ENCODE measurements around the gene TSKU. TPM values are rescaled to one million over a fixed set of nuclear protein-coding genes. Genes with fewer than 3 reads are reported as not detected.

The TSKU gene
- total RNA-seq, 2 experiments from 2014 or later = 1.5 to 1.8 TPM

GRCh38 chr11:76797341-76798201 is 14.4 kb downstream of the TSKU start:
- no peaks in the 10 kb centered on the region for H3K9me3 ChIP-seq (ENCODE audit: low read length)
- ChIA-PET POLR2A (interaction anchor here (0.6 to 1.2 kb wide), 2 partner anchors 23 to 480 kb away, joined by 3 read pairs; no protein-coding TSS in a partner anchor), CTCF (ENCODE audit: unreplicated experiment) (no interaction called here)
- no peaks in the 10 kb centered on the region for H3K36me3 ChIP-seq (ENCODE audit: insufficient read depth, low read length)
- intact Hi-C loops (cut with micrococcal nuclease; ENCODE audit: unreplicated experiment) = no loop called here
- BruUV-seq (replicated peaks) = no TSS peak
- no peak overlapping the region for H3K4me3 ChIP-seq (ENCODE audit: low read depth, low read length, poor library complexity, severe bottlenecking)
- no peaks in the 10 kb centered on the region for H3K9me2 ChIP-seq (ENCODE audit: insufficient read depth, low read length)
- no peaks in the 10 kb centered on the region for H3K79me2 ChIP-seq (ENCODE audit: insufficient read depth, low read depth, low read length)
- H3K4me1 ChIP-seq (ENCODE audit: insufficient read depth, low read length, poor library complexity, severe bottlenecking) = no peaks in the 10 kb centered on the region
- H3K27ac ChIP-seq (ENCODE audit: low read depth, low read length, poor library complexity, severe bottlenecking) = no peak overlapping the region
- no peak overlapping the region for H3K4me2 ChIP-seq (ENCODE audit: low read length)
- no peak for TF ChIP-seq EZH2phosphoT487 (IDR thresholded peaks at IDR 0.05; ENCODE audit: borderline replicate concordance, low read depth, low read length)
- TF ChIP-seq, protein P1, sequence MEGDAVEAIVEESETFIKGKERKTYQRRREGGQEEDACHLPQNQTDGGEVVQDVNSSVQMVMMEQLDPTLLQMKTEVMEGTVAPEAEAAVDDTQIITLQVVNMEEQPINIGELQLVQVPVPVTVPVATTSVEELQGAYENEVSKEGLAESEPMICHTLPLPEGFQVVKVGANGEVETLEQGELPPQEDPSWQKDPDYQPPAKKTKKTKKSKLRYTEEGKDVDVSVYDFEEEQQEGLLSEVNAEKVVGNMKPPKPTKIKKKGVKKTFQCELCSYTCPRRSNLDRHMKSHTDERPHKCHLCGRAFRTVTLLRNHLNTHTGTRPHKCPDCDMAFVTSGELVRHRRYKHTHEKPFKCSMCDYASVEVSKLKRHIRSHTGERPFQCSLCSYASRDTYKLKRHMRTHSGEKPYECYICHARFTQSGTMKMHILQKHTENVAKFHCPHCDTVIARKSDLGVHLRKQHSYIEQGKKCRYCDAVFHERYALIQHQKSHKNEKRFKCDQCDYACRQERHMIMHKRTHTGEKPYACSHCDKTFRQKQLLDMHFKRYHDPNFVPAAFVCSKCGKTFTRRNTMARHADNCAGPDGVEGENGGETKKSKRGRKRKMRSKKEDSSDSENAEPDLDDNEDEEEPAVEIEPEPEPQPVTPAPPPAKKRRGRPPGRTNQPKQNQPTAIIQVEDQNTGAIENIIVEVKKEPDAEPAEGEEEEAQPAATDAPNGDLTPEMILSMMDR (conservative IDR thresholded peaks at IDR 0.05; ENCODE audit: low read length) = no peak
- DNase-seq (ENCODE audit: low spot score) = no peak
- H4K20me1 ChIP-seq (ENCODE audit: insufficient read depth, low read length) = no peaks in the 10 kb centered on the region
- H2AFZ ChIP-seq (ENCODE audit: low read length) = no peak overlapping the region

GRCh38 chr11:76798202-76798581 is 15.0 kb downstream of the TSKU start:
- no peaks in the 10 kb centered on the region for H3K36me3 ChIP-seq (ENCODE audit: insufficient read depth, low read length)
- ChIA-PET POLR2A (interaction anchor here (0.6 to 1.2 kb wide), 2 partner anchors 24 to 481 kb away, joined by 3 read pairs; no protein-coding TSS in a partner anchor), CTCF (ENCODE audit: unreplicated experiment) (no interaction called here)
- H3K4me3 ChIP-seq (ENCODE audit: low read depth, low read length, poor library complexity, severe bottlenecking) = no peak overlapping the region
- H3K79me2 ChIP-seq (ENCODE audit: insufficient read depth, low read depth, low read length) = no peaks in the 10 kb centered on the region
- BruUV-seq (replicated peaks) = no TSS peak
- no peak overlapping the region for H3K4me2 ChIP-seq (ENCODE audit: low read length)
- intact Hi-C loops (cut with micrococcal nuclease; ENCODE audit: unreplicated experiment) = no loop called here
- H3K9me2 ChIP-seq (ENCODE audit: insufficient read depth, low read length) = no peaks in the 10 kb centered on the region
- H3K9me3 ChIP-seq (ENCODE audit: low read length) = no peaks in the 10 kb centered on the region
- H3K4me1 ChIP-seq (ENCODE audit: insufficient read depth, low read length, poor library complexity, severe bottlenecking) = no peaks in the 10 kb centered on the region
- TF ChIP-seq, protein P1 (conservative IDR thresholded peaks at IDR 0.05; ENCODE audit: low read length) = no peak
- no peak for TF ChIP-seq EZH2phosphoT487 (IDR thresholded peaks at IDR 0.05; ENCODE audit: borderline replicate concordance, low read depth, low read length)
- no peaks in the 10 kb centered on the region for H4K20me1 ChIP-seq (ENCODE audit: insufficient read depth, low read length)
- no peak overlapping the region for H3K27ac ChIP-seq (ENCODE audit: low read depth, low read length, poor library complexity, severe bottlenecking)
- no peak for DNase-seq (ENCODE audit: low spot score)
- H2AFZ ChIP-seq (ENCODE audit: low read length) = no peak overlapping the region

DNA sequence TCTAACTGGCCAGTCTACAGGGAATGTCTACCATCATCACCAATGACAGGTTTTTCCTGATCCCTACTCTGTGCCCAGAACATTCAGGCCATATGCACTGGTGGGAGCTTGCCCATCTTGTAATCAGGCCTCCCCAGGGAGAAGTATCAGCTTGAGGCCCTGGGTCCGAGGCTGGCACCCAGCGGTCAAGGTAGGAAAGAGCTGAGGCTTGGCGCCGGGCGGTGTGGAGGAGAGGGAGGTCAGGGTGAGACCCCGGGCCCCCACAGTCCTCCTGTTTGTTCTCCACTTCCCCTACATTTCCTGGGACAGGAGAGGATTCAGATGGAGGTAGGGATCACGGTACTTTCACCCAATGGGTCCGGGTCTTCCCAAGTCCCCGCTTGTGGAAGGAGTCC is 15.5 kb downstream of the TSKU start:
- no TSS peak for BruUV-seq (replicated peaks)
- ChIA-PET CTCF (ENCODE audit: unreplicated experiment) (no interaction called here), POLR2A (interaction anchor here (1.2 kb wide), 1 partner anchor 24 kb away, joined by 3 read pairs; no protein-coding TSS in a partner anchor)
- H3K36me3 ChIP-seq (ENCODE audit: insufficient read depth, low read length) = no peaks in the 10 kb centered on the region
- no peaks in the 10 kb centered on the region for H3K9me2 ChIP-seq (ENCODE audit: insufficient read depth, low read length)
- H2AFZ ChIP-seq (ENCODE audit: low read length) = peak overlapping the region; percentile 43; the same call in 1 of the 2 replicates
- intact Hi-C loops (cut with micrococcal nuclease; ENCODE audit: unreplicated experiment) = loop anchor here (1.0 kb wide), 1 partner anchor 64 kb away; no protein-coding TSS in a partner anchor
- no peak overlapping the region for H3K4me3 ChIP-seq (ENCODE audit: low read depth, low read length, poor library complexity, severe bottlenecking)
- H3K79me2 ChIP-seq (ENCODE audit: insufficient read depth, low read depth, low read length) = no peaks in the 10 kb centered on the region
- H4K20me1 ChIP-seq (ENCODE audit: insufficient read depth, low read length) = no peaks in the 10 kb centered on the region
- H3K4me2 ChIP-seq (ENCODE audit: low read length) = no peak overlapping the region; the same call in 1 of the 2 replicates
- no peak for DNase-seq (ENCODE audit: low spot score)
- H3K4me1 ChIP-seq (ENCODE audit: insufficient read depth, low read length, poor library complexity, severe bottlenecking) = no peaks in the 10 kb centered on the region
- no peaks in the 10 kb centered on the region for H3K9me3 ChIP-seq (ENCODE audit: low read length)
- TF ChIP-seq EZH2phosphoT487 (IDR thresholded peaks at IDR 0.05; ENCODE audit: borderline replicate concordance, low read depth, low read length) = no peak
- TF ChIP-seq, protein P1 (conservative IDR thresholded peaks at IDR 0.05; ENCODE audit: low read length) = no peak
- H3K27ac ChIP-seq (ENCODE audit: low read depth, low read length, poor library complexity, severe bottlenecking) = no peak overlapping the region

All from OCI-LY7 (cell line).